NCI-H2081 (cell line): ENCODE data around the gene FUBP1.
"Not testable (repeated sequence)": the region's sequence is repeated elsewhere in the genome, so short reads cannot be mapped to it uniquely, and the experiment has no call there.

Source experiments
- DNase-seq, 2 experiments: peaks; one replicate each; lab custom pipeline; 2025; lab: John Stamatoyannopoulos, UW

FUBP1 gene

DNA sequence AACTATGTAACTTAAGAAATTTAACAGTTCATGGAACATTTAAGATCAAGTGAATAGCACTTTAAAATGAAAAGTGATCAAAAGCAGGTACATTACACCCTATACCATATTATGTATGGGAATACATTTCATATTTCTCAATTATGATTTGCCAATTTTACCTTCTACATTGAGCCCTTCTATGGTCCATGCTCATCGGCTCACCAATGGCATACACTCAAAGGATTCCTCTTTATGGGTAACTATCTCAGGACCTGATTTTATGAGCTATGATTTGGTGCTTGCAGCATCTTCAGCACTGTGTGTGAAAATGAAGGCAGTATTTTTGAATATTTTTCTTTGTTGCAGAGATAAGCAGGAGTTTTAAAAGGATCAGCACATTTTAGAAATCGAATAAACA, 33.5 kb downstream of the FUBP1 start:
- no peak for DNase-seq

DNA sequence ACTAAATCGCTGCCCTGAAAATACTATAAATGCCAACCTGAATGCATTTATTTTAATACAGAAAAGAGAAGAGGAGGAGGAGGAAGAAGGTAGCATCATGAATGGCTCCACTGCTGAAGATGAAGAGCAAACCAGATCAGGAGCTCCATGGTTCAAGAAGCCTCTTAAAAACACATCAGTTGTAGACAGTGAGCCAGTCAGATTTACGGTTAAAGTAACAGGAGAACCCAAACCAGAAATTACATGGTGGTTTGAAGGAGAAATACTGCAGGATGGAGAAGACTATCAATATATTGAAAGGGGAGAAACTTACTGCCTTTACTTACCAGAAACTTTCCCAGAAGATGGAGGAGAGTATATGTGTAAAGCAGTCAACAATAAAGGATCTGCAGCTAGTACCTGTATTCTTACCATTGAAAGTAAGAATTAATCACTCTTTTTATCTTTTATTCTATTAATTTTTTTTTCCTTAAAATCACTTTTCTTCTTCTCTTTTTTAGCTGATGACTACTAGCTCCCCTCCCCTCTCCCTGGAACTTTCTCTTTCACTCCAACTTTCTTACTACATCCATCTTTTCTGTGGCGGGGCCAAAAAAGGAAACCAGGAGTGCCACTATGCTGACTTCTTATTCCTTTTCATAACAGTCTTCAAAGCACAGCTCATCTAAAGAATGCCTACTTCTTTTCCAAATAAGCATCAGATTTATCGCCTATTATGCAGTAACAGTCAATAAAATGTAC, 36.3 kb downstream of the FUBP1 start:
- no peak for DNase-seq

DNA sequence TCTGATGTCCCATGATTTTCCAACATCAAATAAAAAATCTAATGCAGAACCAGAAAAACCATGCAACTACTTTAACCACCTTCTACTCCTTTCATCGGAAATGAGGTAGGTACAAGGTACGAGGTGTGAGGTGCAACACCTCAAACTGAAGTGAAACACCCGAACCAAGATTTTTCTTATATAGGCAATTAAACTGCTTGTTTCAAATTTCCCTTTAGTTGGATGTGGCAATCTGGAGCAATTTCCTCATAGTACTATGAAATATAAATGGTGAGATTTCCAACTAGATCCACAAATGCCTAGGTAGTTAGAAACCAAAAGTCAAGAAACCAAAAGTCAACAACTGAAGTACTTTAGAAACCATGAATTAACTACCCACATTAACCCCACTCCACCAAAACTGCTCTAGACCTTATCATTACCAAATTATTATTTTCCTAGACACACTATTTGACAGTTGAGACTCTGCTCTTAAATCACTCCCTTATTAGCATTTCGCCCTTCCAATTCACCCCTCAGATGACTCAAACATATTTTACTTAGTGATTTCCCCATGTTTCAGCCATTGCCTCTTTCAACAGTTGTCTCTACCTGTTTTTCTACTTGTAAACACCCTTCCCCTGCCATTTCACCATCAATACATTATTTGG, 37.8 kb downstream of the FUBP1 start:
- no peak for DNase-seq

GRCh38 chr1:77938651-77939050, 40.2 kb downstream of the FUBP1 start:
- no peak for DNase-seq

- no peak for DNase-seq
These were observed 49.1 kb downstream of the FUBP1 start for GRCh38 chr1:77929806-77930205.

GRCh38 chr1:77927414-77927813, 51.5 kb downstream of the FUBP1 start:
- DNase-seq: no peak

DNA sequence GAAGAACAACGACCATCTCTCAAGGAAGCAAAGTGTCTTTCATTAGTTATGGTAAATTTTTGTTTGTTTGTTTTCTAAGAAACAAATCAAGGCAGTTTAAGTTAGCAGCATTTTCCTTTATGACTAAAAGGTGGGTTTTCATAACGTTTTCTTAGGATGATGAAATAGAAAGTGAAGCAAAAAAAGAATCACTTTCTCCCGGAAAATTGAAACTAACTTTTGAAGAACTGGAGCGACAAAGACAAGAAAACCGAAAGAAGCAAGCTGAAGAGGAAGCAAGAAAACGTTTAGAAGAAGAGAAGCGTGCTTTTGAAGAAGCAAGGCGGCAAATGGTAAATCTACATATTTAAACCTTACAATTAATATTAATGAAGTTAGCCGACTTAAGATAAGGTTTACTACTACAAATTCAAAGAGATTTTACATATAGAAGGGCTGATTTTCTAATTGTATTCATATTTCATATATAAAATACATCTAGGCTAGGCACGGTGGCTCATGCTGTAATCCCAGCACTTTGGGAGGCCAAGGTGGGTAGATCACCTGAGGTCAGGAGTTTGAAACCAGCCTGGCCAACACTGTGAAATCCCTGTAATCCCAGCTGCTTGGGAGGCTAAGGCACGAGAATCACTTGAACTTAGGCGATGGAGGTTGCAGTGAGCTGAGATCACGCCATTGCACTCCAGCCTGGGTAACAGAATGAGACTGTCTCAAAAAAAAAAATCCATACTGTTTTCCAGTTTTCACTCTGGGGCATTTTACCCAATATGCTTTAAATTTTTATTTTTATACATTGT, 52.1 kb downstream of the FUBP1 start:
- no peak for DNase-seq

DNA sequence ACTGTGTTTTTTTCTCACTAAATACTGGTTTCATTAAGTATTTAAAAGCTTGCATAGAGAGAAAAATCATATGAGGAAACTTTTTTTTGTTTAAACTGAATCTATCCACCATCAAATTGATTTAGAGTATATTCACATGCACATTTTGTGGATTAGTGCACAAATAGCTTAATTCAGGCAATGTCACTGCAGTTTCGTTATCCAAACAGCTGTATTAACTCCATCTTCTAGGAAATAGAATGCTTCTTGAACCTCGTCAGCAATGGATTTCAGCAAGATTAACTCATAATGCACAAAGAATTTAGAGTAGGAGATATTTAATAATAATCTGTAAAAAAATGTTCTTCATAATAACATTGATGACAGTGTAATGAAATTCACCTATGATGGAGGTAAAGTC, 52.9 kb downstream of the FUBP1 start:
- DNase-seq: no peak

DNA sequence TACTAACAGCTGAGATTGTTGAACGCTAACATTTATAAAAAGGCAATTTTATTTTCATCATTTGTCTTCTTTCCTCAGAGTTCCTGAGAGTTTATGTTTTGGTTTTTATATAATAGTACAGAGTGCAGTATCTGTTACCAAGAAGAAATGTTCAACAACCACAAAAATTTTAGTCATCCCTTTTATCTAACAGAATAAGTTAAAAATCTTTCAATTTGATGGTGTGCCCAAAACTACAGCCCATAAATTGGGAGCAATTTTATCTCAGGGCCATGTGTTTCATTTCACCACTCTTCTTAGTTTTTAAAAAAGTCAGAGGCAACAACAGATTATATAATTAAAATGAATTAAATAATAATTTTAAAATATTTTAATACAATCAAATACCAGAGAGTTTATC, 53.4 kb downstream of the FUBP1 start:
- DNase-seq: no peak

- DNase-seq: not testable (repeated sequence)
These were observed 60.0 kb downstream of the FUBP1 start for GRCh38 chr1:77918918-77919317.

- no peak for DNase-seq
These were observed 68.8 kb downstream of the FUBP1 start for GRCh38 chr1:77910116-77910515.

DNA sequence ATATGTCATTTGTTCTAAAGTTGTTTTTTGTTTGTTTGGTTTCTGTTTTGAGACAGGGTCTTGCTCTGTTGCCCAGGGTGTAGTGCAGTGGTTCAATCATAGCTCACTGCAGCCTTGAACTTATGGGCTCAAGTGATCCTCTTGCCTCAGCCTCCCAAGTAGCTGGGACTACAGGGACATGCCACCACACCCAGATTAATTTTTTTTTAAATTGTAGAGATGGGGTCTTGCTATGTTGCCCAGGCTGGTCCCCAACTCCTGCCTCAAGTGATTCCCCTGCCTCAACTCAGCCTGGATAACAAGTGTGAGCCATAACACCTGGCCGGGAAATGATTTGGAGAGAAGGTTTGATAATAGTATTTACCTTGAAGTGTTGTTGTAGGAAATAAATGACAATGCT, 72.2 kb downstream of the FUBP1 start:
- DNase-seq: no peak

- no peak for DNase-seq
These were observed 72.8 kb downstream of the FUBP1 start for GRCh38 chr1:77906019-77906545.

- DNase-seq: no peak
These were observed 73.3 kb downstream of the FUBP1 start for GRCh38 chr1:77905603-77906002.

DNA sequence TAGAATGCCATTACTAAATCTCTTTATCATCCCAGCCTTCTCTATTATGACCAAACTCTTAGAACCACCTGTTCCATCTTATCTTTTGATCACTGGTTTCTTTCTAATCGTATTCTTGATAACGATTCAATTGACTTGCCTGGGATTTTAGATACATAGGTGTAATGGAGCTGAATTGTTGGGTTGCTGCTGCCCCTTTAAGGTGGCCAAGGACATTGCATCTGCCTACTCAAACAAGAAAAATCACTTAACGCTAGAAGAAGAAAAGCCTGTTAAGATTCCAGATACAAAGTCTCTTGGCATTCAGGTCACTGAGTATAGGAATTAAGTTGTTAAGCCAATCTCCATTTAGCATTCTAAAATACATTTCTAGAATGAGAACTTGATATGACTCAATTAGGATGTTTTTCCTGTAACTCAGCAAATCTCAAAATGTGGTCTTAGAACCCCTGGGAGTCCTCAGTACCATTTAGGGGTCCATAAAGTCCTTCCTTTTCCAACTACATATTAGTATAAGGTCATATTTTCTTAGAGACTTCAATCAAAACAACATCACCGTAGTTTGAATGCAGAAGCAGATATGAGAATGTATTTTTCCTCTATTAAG, 78.1 kb downstream of the FUBP1 start:
- DNase-seq: peak in 1 of 2 experiments; percentile 48

GRCh38 chr1:77899647-77900320, 79.1 kb downstream of the FUBP1 start:
- no peak for DNase-seq
